A549 (cell line): ENCODE data around the gene NDUFS4. TPM values are rescaled to one million over a fixed set of nuclear protein-coding genes. Genes with fewer than 3 reads are reported as not detected.
"Not testable (repeated sequence)": the region's sequence is repeated elsewhere in the genome, so short reads cannot be mapped to it uniquely, and the experiment has no call there.

Source experiments
- ATAC-seq, 2 experiments: fragments of 200-7000 bp in 1 of 2; fragments of >200 bp in 1 of 2; cut with Nextera tagmentation in 1 of 2; cut with Tn5 transposase in 1 of 2; 3 replicates each; pipeline versions ENCODE4 v1.8.0 to v1.9.1; 2018 to 2020; ENCODE audit warnings: mild to moderate bottlenecking in 1 of 2, moderate library complexity in 1 of 2
- CTCF ChIA-PET: fragments of 300-600 bp; sonication (Branson Sonifier 250); formaldehyde crosslinking; extraction: SDS; loops from one replicate; lab custom pipeline; 2021; ENCODE audit warnings: antibody characterized with exemption, inconsistent platforms; lab: Yijun Ruan, JAX
- POLR2A ChIA-PET: fragments of 350-600 bp; formaldehyde crosslinking; extraction: SDS; loops from one replicate; lab custom pipeline; 2021; ENCODE audit warnings: antibody characterized with exemption, inconsistent platforms; lab: Yijun Ruan, JAX
- DNase-seq, 2 experiments: peaks; one replicate each; pipeline versions ENCODE4 v3.0.0 to v3.0.0-alpha.2; 2011 to 2016; ENCODE audit warnings: low read depth in 1 of 2, low spot score in 1 of 2
- FAIRE-seq: peaks from 2 replicates; lab custom pipeline; 2011; peaks lifted over from hg19 to GRCh38; lab: Jason Lieb, UNC
- H3K27ac ChIP-seq, 2 experiments: fragments of >200 bp; sonication (Bioruptor Twin); formaldehyde crosslinking; 3 replicates each; pipeline ENCODE4 v1.5.1; 2016 to 2017
- H3K4me1 ChIP-seq: fragments of >200 bp; sonication (Bioruptor Twin); formaldehyde crosslinking; 3 replicates; pipeline ENCODE4 v1.6.1; 2016
- H3K4me2 ChIP-seq: fragments of >200 bp; sonication (Bioruptor Twin); formaldehyde crosslinking; 3 replicates; pipeline ENCODE4 v1.6.1; 2016
- H3K4me3 ChIP-seq: fragments of >200 bp; sonication (Bioruptor Twin); formaldehyde crosslinking; 3 replicates; pipeline ENCODE4 v1.5.1; 2016
- H3K9me3 ChIP-seq: fragments of >200 bp; sonication (Bioruptor Twin); formaldehyde crosslinking; 3 replicates; pipeline ENCODE4 v1.6.1; 2016
- BHLHE40 ChIP-seq: IDR thresholded peaks from 2 replicates; pipeline ENCODE4 v1.6.1; 2012; ENCODE audit warnings: low read depth, low read length, inconsistent platforms
- CBX2 ChIP-seq: fragments of 200-600 bp; sonication (generic); IDR thresholded peaks from 2 replicates; pipeline ENCODE4 v1.6.1; 2016; ENCODE audit warnings: low read depth, mild to moderate bottlenecking, borderline replicate concordance
- CEBPB ChIP-seq, 2 experiments: fragments of >200 bp in 1 of 2; sonication (Bioruptor Twin) in 1 of 2; formaldehyde crosslinking in 1 of 2; IDR thresholded peaks; 2 replicates each; pipeline ENCODE4 v1.6.1; 2012 to 2016
- CHD4 ChIP-seq: fragments of 200-600 bp; sonication (generic); IDR thresholded peaks from 2 replicates; pipeline ENCODE4 v1.6.1; 2016; ENCODE audit warnings: antibody characterized with exemption, mild to moderate bottlenecking, borderline replicate concordance
- CTCF ChIP-seq: fragments of >200 bp; sonication (Bioruptor Twin); formaldehyde crosslinking; IDR thresholded peaks from 3 replicates; pipeline ENCODE4 v1.5.1; 2016
- EHMT2 ChIP-seq: fragments of 200-600 bp; sonication (generic); IDR thresholded peaks from 2 replicates; pipeline ENCODE4 v1.6.1; 2016; ENCODE audit warnings: antibody characterized with exemption, low read depth, mild to moderate bottlenecking, moderate library complexity
- FOSL2 ChIP-seq, 2 experiments: fragments of 450-650 bp in 1 of 2; fragments of >200 bp in 1 of 2; sonication (Bioruptor Twin) in 1 of 2; formaldehyde crosslinking; IDR thresholded peaks; 2 replicates each; pipeline versions ENCODE4 v1.5.0 to v1.6.1; 2016 to 2020; ENCODE audit warnings: mild to moderate bottlenecking in 1 of 2, moderate library complexity in 1 of 2
- HES2 ChIP-seq: fragments of >200 bp; sonication (Bioruptor Twin); formaldehyde crosslinking; IDR thresholded peaks from 2 replicates; pipeline ENCODE4 v1.6.1; 2016
- HMGXB4 ChIP-seq: fragments of 250-450 bp; sonication (Bioruptor Pico); IDR thresholded peaks from 2 replicates; pipeline ENCODE4 v1.5.0; 2021; ENCODE audit warnings: mild to moderate bottlenecking, moderate library complexity, borderline replicate concordance
- HOXB13 ChIP-seq: fragments of 250-450 bp; sonication (Bioruptor Pico); IDR thresholded peaks from 2 replicates; pipeline ENCODE4 v1.5.0; 2020; ENCODE audit warnings: low read depth, mild to moderate bottlenecking, moderate library complexity
- HOXB5 ChIP-seq: fragments of 250-450 bp; sonication (Bioruptor Pico); IDR thresholded peaks from 2 replicates; pipeline ENCODE4 v1.5.0; 2020; ENCODE audit warnings: mild to moderate bottlenecking, moderate library complexity
- JUN ChIP-seq, 2 experiments: fragments of >200 bp; sonication (Bioruptor Twin); formaldehyde crosslinking; IDR thresholded peaks; 2 replicates in 1 of 2; 3 replicates in 1 of 2; pipeline ENCODE4 v1.6.1; 2016 to 2017
- KDM5A ChIP-seq: fragments of 200-600 bp; sonication (generic); IDR thresholded peaks from 2 replicates; pipeline ENCODE4 v1.6.1; 2016; ENCODE audit warnings: antibody characterized with exemption, mild to moderate bottlenecking
- MAZ ChIP-seq: fragments of 150-350 bp; IDR thresholded peaks from 2 replicates; pipeline ENCODE4 v1.6.1; 2014; ENCODE audit warnings: antibody characterized with exemption, low read depth, low read length, borderline replicate concordance
- NPAS2 ChIP-seq: fragments of 250-450 bp; sonication (Bioruptor Pico); IDR thresholded peaks from 2 replicates; pipeline ENCODE4 v1.8.0; 2022; ENCODE audit warnings: mild to moderate bottlenecking, moderate library complexity, borderline replicate concordance
- PHF8 ChIP-seq: fragments of 200-600 bp; sonication (generic); IDR thresholded peaks from 2 replicates; pipeline ENCODE4 v1.6.1; 2016; ENCODE audit warnings: low read depth, mild to moderate bottlenecking, antibody characterized with exemption, moderate library complexity, borderline replicate concordance
- POLR2AphosphoS2 ChIP-seq: conservative IDR thresholded peaks from 2 replicates; pipeline ENCODE4 v1.6.1; 2012; ENCODE audit warnings: low read length, improper control_type of control experiment, inconsistent platforms
- RCOR1 ChIP-seq: fragments of 150-350 bp; IDR thresholded peaks from 2 replicates; pipeline ENCODE4 v1.6.1; 2014; ENCODE audit warnings: antibody characterized with exemption, low read length, low read depth
- RFX5 ChIP-seq: fragments of 450-650 bp; IDR thresholded peaks from 2 replicates; pipeline ENCODE4 v1.7.1; 2014; ENCODE audit warnings: antibody characterized with exemption, mild to moderate bottlenecking, moderate library complexity
- SMC3 ChIP-seq: fragments of >200 bp; sonication (Bioruptor Twin); formaldehyde crosslinking; IDR thresholded peaks from 3 replicates; pipeline ENCODE4 v1.6.1; 2018; ENCODE audit warnings: inconsistent platforms
- TFCP2L1 ChIP-seq: fragments of 250-450 bp; sonication (Bioruptor Pico); IDR thresholded peaks from 2 replicates; pipeline ENCODE4 v1.5.0; 2021; ENCODE audit warnings: mild to moderate bottlenecking
- ZFP36 ChIP-seq: fragments of 450-650 bp; IDR thresholded peaks from 2 replicates; pipeline ENCODE4 v1.6.1; 2014; ENCODE audit warnings: borderline replicate concordance; ENCODE audit not compliant: partially characterized antibody
- ZSCAN20 ChIP-seq: fragments of 250-450 bp; sonication (Bioruptor Pico); IDR thresholded peaks from 2 replicates; pipeline ENCODE4 v1.8.0; 2022; ENCODE audit warnings: mild to moderate bottlenecking, moderate library complexity
- WGBS: methylation state at CpG from one replicate; pipeline ENCODE4 v1.1.6; 2017; ENCODE audit errors: missing lambda C conversion rate; 5-methylcytosine and 5-hydroxymethylcytosine counted together
- polyA plus RNA-seq, 4 experiments: library from polyadenylated mRNA; depleted of rRNA in 3 of 4; stranded (reverse); fragments of >200 nt; fragmentation: RNase III in 1 of 4; extraction: RNeasy Plus Mini Kit Qiagen cat#74134 plus additional on column Dnase treatment in 1 of 4; gene quantifications; 2 replicates in 3 of 4; 3 replicates in 1 of 4; pipeline ENCODE4 v1.2.3, GENCODE V29; 2011 to 2017
- TF ChIP-seq, protein P1 (sequence below): fragments of >200 bp; sonication (Bioruptor Twin); formaldehyde crosslinking; IDR thresholded peaks from 3 replicates; pipeline ENCODE4 v1.6.1; 2016
- TF ChIP-seq, protein P2 (sequence below): fragments of 200-600 bp; sonication (generic); IDR thresholded peaks from 2 replicates; pipeline ENCODE4 v1.6.1; 2016; ENCODE audit warnings: antibody characterized with exemption, mild to moderate bottlenecking, moderate library complexity

The NDUFS4 gene
- polyA plus RNA-seq, 2 of the 4 experiments (the other 2 are of a cell fraction), result 163 to 260 TPM

DNA sequence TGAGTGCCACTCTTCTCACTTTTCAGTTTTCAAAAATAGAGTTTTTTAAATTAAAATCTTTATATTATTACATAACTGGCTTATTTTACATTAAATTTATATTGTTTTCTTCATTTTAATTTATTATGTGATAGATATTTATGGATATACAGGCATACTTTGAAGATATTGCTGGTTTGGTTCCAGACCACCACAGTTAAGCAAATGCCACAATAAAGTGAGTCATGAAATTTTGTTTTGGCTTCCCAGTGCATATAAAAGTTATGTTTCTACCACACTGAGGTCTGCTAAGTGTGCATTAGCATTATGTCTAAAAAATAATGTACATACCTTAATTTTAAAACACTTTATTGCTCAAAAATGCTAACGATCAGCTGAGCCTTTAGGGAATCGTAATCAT lies 47.4 kb downstream of the NDUFS4 start:
- no peak for TF ChIP-seq FOSL2 (IDR thresholded peaks at IDR 0.05)
- no peak for TF ChIP-seq FOSL2 (CRISPR knock-in tag; IDR thresholded peaks at IDR 0.05)
- TF ChIP-seq HMGXB4 (CRISPR knock-in tag), result no peak
- TF ChIP-seq NPAS2 (CRISPR knock-in tag), result no peak
- TF ChIP-seq BHLHE40, result no peak
- TF ChIP-seq HES2, result no peak
- no peak for TF ChIP-seq RCOR1
- TF ChIP-seq ZSCAN20 (CRISPR knock-in tag), result no peak
- POLR2A ChIA-PET, result no interaction called here
- H3K4me2 ChIP-seq, result peak overlapping the region; percentile 7; the same call in 1 of the 3 replicates
- H3K4me1 ChIP-seq, result peaks cover 29% of the 10 kb centered on the region
- H3K27ac ChIP-seq, result no peak overlapping the region
- CTCF ChIA-PET, result no interaction called here
- FAIRE-seq (no peak), ATAC-seq (no peak), DNase-seq (no peak)
- no peaks in the 10 kb centered on the region for H3K9me3 ChIP-seq
- WGBS, result 94% methylated on average over 2 of the region's 2 CpGs
- H3K4me3 ChIP-seq, result no peak overlapping the region

DNA sequence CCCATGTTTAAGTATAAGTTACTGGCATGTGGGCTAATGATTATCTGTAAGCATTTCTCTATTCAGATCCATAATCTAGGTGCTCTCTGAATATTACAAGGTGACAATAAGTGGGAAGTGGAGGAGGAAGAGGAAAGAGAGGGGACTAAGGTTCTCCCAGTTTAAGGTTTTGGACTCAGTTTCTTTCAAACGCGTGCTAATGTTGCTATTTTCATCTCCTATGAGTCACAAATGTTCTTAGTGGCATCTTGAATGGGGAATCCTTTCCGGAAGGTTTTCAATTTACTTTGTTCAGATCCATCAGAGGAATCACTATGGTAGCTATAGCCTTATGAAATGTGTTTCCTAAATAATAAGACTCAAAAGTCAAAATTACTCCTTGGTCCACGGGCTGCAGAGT lies 48.5 kb downstream of the NDUFS4 start:
- FAIRE-seq, DNase-seq, ATAC-seq, CTCF ChIA-PET, H3K4me3 ChIP-seq, H3K27ac ChIP-seq, H3K9me3 ChIP-seq, POLR2A ChIA-PET, H3K4me2 ChIP-seq: not testable (repeated sequence)
- H3K4me1 ChIP-seq, result peaks cover 26% of the 10 kb centered on the region
- 90% methylated on average over 4 of the region's 4 CpGs for WGBS

DNA sequence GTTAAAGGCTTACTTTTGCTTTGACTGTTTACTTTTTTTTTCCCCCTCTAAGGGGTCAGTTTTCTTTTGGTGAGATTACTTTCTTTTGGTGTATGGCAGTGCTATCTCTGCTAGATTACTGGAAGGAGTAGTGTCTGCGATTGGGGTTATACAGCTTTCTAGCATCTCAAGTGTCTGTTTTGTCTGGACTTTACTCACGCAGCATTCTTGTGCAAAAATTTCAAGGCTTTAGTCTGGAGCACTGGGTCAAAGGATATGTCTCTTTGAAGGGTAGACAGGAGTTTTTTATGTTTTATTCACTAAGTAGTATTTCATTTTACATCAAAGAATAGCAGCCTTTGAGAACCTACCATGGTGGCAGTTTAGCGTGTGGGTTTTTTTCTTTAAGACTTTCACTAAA lies 52.6 kb downstream of the NDUFS4 start:
- FAIRE-seq (no peak), DNase-seq (no peak), ATAC-seq (no peak)
- Histone ChIP-seq H3K9me3 (no peaks in the 10 kb centered on the region), H3K4me3 (no peak overlapping the region), H3K27ac (no peak overlapping the region), H3K4me2 (no peak overlapping the region; the same call in 2 of the 3 replicates), H3K4me1 (peaks cover 12% of the 10 kb centered on the region)
- WGBS, result 89% methylated on average over 3 of the region's 3 CpGs
- ChIA-PET CTCF (no interaction called here), POLR2A (no interaction called here)
- no peak for TF ChIP-seq JUN (IDR thresholded peaks at IDR 0.05)
- TF ChIP-seq CBX2, result no peak
- no peak for TF ChIP-seq FOSL2 (IDR thresholded peaks at IDR 0.05)
- TF ChIP-seq FOSL2 (CRISPR knock-in tag; IDR thresholded peaks at IDR 0.05), result no peak
- TF ChIP-seq, protein P1, sequence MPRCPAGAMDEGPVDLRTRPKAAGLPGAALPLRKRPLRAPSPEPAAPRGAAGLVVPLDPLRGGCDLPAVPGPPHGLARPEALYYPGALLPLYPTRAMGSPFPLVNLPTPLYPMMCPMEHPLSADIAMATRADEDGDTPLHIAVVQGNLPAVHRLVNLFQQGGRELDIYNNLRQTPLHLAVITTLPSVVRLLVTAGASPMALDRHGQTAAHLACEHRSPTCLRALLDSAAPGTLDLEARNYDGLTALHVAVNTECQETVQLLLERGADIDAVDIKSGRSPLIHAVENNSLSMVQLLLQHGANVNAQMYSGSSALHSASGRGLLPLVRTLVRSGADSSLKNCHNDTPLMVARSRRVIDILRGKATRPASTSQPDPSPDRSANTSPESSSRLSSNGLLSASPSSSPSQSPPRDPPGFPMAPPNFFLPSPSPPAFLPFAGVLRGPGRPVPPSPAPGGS, result no peak
- no peak for TF ChIP-seq CEBPB (IDR thresholded peaks at IDR 0.05)
- TF ChIP-seq HOXB13, result no peak
- no peak for TF ChIP-seq PHF8
- TF ChIP-seq, protein P2, sequence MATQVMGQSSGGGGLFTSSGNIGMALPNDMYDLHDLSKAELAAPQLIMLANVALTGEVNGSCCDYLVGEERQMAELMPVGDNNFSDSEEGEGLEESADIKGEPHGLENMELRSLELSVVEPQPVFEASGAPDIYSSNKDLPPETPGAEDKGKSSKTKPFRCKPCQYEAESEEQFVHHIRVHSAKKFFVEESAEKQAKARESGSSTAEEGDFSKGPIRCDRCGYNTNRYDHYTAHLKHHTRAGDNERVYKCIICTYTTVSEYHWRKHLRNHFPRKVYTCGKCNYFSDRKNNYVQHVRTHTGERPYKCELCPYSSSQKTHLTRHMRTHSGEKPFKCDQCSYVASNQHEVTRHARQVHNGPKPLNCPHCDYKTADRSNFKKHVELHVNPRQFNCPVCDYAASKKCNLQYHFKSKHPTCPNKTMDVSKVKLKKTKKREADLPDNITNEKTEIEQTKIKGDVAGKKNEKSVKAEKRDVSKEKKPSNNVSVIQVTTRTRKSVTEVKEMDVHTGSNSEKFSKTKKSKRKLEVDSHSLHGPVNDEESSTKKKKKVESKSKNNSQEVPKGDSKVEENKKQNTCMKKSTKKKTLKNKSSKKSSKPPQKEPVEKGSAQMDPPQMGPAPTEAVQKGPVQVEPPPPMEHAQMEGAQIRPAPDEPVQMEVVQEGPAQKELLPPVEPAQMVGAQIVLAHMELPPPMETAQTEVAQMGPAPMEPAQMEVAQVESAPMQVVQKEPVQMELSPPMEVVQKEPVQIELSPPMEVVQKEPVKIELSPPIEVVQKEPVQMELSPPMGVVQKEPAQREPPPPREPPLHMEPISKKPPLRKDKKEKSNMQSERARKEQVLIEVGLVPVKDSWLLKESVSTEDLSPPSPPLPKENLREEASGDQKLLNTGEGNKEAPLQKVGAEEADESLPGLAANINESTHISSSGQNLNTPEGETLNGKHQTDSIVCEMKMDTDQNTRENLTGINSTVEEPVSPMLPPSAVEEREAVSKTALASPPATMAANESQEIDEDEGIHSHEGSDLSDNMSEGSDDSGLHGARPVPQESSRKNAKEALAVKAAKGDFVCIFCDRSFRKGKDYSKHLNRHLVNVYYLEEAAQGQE, result no peak
- TF ChIP-seq SMC3, result no peak
- no peak for TF ChIP-seq TFCP2L1 (CRISPR knock-in tag)
- no peak for TF ChIP-seq POLR2AphosphoS2
- TF ChIP-seq ZFP36, result no peak
- no peak for TF ChIP-seq CHD4
- no peak for TF ChIP-seq EHMT2
- TF ChIP-seq MAZ, result no peak
- no peak for TF ChIP-seq HOXB5
- TF ChIP-seq CTCF, result no peak
- no peak for TF ChIP-seq NPAS2 (CRISPR knock-in tag)
- no peak for TF ChIP-seq RFX5
- no peak for TF ChIP-seq KDM5A
- TF ChIP-seq, all 56 proteins: peak for 0
